ENCODE results near the gene MCEMP1. TPM values are rescaled to one million over a fixed set of nuclear protein-coding genes. Genes with fewer than 3 reads are reported as not detected.

The MCEMP1 gene
- polyA plus RNA-seq, 1 donor from 2014 or later = 0.73 TPM

DNA sequence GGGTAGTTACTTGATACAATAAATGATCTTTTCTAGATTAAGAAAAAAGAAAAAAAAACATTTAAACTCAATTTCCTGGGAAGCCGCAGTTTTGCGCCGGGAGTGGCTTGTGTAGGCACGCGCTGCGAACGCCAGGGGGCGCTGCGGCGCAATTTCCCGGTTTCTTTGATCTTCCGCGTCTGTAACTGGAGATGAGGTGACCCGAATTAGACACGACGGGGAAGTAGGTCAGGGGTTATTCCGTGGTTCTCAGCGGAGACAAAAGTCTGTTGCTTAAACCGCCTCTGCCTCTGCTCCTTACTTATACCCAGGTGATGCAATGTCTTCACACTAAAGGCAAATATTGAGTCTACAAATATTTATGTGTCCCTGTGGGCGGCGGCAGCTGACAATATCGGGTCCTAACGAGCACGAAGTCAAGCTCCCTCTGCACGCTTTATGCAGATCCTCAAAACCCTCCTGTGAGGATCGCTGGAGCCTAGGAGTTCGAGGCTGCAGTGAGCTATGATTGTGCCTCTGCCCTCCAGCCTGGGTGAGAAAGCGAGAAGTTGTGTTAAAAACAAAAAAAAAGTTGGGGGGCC, 24.7 kb upstream of the MCEMP1 start:
- Mint-ChIP-seq H3K27me3 (peaks cover 3% of the 10 kb centered on the region), H3K27ac (peak overlapping the region; percentile 46 to 67 (median 64)), H3K9me3 (no peaks in the 10 kb centered on the region), H3K4me3 (peak overlapping the region; percentile 64 to 92 (median 79)), H3K36me3 (no peaks in the 10 kb centered on the region), H3K4me1 (peaks cover 5 to 8% (median 7%) of the 10 kb centered on the region in 3 donors)

DNA sequence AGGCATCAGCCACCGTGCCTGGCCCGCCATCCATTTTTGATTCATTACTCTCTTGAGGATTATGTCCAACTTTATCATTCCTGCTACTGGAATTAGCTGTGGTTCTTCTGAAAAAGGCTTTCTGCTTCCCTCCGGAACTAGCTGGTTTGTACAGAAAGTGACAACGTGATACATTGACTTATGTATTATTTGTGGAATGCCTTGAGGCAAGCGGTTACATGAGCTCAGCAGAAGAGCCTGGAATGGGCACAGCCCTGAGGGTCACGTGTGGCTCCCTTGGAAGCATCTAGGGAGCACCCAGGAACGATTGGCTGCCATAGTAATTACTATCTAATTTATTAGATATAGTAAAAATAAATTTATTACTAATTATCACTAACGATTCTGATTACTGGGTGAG, 22.5 kb upstream of the MCEMP1 start:
- Mint-ChIP-seq H3K27ac (peak overlapping the region in 1 of 3 donors; percentile 16), H3K27me3 (peaks cover 3% of the 10 kb centered on the region), H3K4me1 (peaks cover 10 to 16% (median 11%) of the 10 kb centered on the region in 3 donors), H3K9me3 (no peaks in the 10 kb centered on the region), H3K4me3 (no peak overlapping the region), H3K36me3 (no peaks in the 10 kb centered on the region)

DNA sequence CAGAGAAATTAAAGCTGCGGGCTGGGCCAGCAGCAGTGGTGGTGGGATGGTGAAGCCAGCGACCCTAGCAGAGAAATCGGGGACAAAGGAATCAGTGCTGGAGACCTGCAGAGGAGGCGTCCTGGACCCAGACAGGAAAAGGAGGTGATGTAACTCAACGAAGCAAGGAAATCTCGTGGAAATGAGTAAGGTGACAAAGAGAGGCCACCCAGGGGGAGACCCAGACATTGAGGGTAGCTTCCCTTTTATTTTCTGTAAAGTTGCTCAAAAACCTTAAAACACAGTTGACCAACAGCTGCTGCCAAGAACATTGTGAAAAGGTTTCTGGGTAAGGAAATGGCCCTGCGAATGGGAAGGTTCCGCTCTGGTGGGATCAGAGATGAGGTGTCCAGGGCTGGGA, 21.3 kb upstream of the MCEMP1 start:
- Mint-ChIP-seq H3K4me3 (peak overlapping the region in 1 of 4 donors; percentile 26), H3K4me1 (peaks cover 10 to 16% (median 11%) of the 10 kb centered on the region in 3 donors), H3K27me3 (peaks cover 3% of the 10 kb centered on the region), H3K27ac (no peak overlapping the region), H3K9me3 (no peaks in the 10 kb centered on the region), H3K36me3 (no peaks in the 10 kb centered on the region)

GRCh38 chr19:7657131-7657751, 19.6 kb upstream of the MCEMP1 start:
- Mint-ChIP-seq H3K27ac (peak overlapping the region in 2 of 3 donors; percentile 13 to 31), H3K27me3 (no peaks in the 10 kb centered on the region), H3K9me3 (no peaks in the 10 kb centered on the region), H3K36me3 (no peaks in the 10 kb centered on the region), H3K4me1 (peaks cover 6 to 13% (median 7%) of the 10 kb centered on the region in 3 donors), H3K4me3 (peak overlapping the region in 3 of 4 donors; percentile 25 to 64 (median 45))

- H3K27ac Mint-ChIP-seq = peak overlapping the region; percentile 67 to 90 (median 67)
- H3K36me3 Mint-ChIP-seq = no peaks in the 10 kb centered on the region
- H3K9me3 Mint-ChIP-seq = no peaks in the 10 kb centered on the region
- H3K27me3 Mint-ChIP-seq = no peaks in the 10 kb centered on the region
- peak overlapping the region; percentile 64 to 83 (median 70) for H3K4me3 Mint-ChIP-seq
- H3K4me1 Mint-ChIP-seq = peaks cover 3 to 8% (median 6%) of the 10 kb centered on the region in 3 donors
Observed at GRCh38 chr19:7658219-7658686, 18.6 kb upstream of the MCEMP1 start.

DNA sequence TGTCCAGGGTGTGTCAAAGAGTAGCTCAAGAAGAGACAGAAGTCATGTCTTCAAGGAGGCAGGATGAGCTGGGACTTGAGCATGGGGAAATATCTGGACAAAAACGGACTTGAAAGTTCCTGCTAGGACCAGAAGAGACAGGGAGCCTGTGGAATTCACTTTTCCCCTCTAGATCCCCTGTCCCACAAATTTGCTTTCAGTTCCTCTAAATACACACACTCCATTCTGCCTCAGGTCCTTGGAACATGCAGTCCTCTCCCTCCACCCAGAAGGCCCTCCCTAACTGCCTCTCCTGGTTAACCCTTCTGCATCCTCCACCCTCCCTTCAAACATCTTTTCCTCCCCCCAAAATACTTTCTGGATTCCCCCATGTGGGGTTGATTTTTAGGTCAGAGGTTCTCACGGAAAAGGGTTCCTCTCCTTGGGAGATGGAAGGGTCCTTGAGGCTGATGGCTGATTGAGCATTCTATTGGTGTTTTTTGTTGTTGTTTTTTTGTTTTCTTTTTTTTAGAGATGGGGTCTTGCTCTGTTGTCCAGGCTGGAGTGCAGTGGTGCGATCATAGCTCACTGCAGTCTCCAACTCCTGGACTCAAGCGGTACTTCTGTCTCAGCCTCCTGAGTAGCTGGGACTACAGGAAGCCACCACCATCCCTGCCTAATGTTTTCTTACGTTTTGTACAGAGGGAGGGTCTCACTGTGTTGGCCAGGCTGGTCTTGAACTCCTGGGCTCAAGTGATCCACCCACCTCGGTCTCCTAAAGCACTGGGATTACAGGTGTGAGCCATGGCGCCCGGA, 14.9 kb upstream of the MCEMP1 start:
- Mint-ChIP-seq H3K27me3 (peaks cover 3% of the 10 kb centered on the region), H3K4me3 (no peak overlapping the region), H3K9me3 (peaks cover 0 to 2% (median 0%) of the 10 kb centered on the region in 3 donors), H3K36me3 (no peaks in the 10 kb centered on the region), H3K4me1 (peaks cover 3 to 8% (median 6%) of the 10 kb centered on the region in 3 donors), H3K27ac (peak overlapping the region in 1 of 3 donors; percentile 62)

GRCh38 chr19:7662657-7663056, 14.2 kb upstream of the MCEMP1 start:
- Mint-ChIP-seq H3K4me1 (peaks cover 3 to 6% (median 5%) of the 10 kb centered on the region in 3 donors), H3K27ac (no peak overlapping the region), H3K4me3 (no peak overlapping the region), H3K36me3 (no peaks in the 10 kb centered on the region), H3K27me3 (peaks cover 3% of the 10 kb centered on the region), H3K9me3 (peaks cover 0 to 2% (median 0%) of the 10 kb centered on the region in 3 donors)

- H3K27ac Mint-ChIP-seq = no peak overlapping the region
- no peaks in the 10 kb centered on the region for H3K36me3 Mint-ChIP-seq
- H3K4me3 Mint-ChIP-seq = no peak overlapping the region
- peaks cover 4% of the 10 kb centered on the region for H3K27me3 Mint-ChIP-seq
- H3K4me1 Mint-ChIP-seq = no peaks in the 10 kb centered on the region
- H3K9me3 Mint-ChIP-seq = peaks cover 0 to 2% (median 0%) of the 10 kb centered on the region in 3 donors
Observed at GRCh38 chr19:7663706-7664105, 13.2 kb upstream of the MCEMP1 start.

GRCh38 chr19:7665076-7665475, 11.8 kb upstream of the MCEMP1 start:
- Mint-ChIP-seq H3K4me1 (no peaks in the 10 kb centered on the region), H3K4me3 (no peak overlapping the region), H3K27me3 (peaks cover 8% of the 10 kb centered on the region), H3K27ac (no peak overlapping the region), H3K36me3 (no peaks in the 10 kb centered on the region), H3K9me3 (peaks cover 0 to 2% (median 0%) of the 10 kb centered on the region in 3 donors)

DNA sequence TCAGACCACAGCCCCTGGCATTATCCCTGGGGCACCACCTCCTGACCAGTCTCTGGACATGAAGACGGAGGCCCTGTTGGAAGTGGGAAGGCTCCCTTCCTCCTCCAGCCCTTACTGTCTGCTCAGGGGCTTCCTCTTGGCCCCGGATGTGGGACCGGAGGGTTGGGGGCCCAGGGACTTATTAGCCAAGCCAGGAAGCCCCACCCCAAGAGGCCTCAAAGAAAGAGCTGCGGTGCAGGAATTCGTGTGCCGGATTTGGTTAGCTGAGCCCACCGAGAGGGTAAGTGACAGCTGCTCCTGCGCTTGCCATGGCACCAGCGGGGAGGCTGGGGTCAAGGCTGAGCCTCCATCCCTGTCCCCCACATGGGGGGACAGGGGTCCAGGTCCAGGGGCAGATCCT, 8.0 kb upstream of the MCEMP1 start, which contains the start of gene RETN:
Gene RETN, plus strand, starts transcription at position 208 of the 400 bp plus-strand sequence. CDS start 278 bp downstream, outside the sequence.
- Mint-ChIP-seq H3K9me3 (peaks cover 0 to 4% (median 0%) of the 10 kb centered on the region in 3 donors), H3K36me3 (no peaks in the 10 kb centered on the region), H3K27me3 (peaks cover 33% of the 10 kb centered on the region), H3K4me1 (peaks cover 0 to 8% (median 6%) of the 10 kb centered on the region in 3 donors), H3K27ac (no peak within 1 kb of the TSS), H3K4me3 (peak within 1 kb of the TSS in 1 of 4 donors; percentile 27)

- Mint-ChIP-seq H3K36me3 (no peaks in the 10 kb centered on the region), H3K4me1 (peaks cover 6 to 9% (median 8%) of the 10 kb centered on the region in 3 donors), H3K9me3 (peaks cover 0 to 6% (median 0%) of the 10 kb centered on the region in 3 donors), H3K4me3 (peak overlapping the region in 1 of 4 donors; percentile 27), H3K27ac (no peak overlapping the region), H3K27me3 (peaks cover 33% of the 10 kb centered on the region)
Observed at GRCh38 chr19:7669641-7670040, 7.2 kb upstream of the MCEMP1 start.

DNA sequence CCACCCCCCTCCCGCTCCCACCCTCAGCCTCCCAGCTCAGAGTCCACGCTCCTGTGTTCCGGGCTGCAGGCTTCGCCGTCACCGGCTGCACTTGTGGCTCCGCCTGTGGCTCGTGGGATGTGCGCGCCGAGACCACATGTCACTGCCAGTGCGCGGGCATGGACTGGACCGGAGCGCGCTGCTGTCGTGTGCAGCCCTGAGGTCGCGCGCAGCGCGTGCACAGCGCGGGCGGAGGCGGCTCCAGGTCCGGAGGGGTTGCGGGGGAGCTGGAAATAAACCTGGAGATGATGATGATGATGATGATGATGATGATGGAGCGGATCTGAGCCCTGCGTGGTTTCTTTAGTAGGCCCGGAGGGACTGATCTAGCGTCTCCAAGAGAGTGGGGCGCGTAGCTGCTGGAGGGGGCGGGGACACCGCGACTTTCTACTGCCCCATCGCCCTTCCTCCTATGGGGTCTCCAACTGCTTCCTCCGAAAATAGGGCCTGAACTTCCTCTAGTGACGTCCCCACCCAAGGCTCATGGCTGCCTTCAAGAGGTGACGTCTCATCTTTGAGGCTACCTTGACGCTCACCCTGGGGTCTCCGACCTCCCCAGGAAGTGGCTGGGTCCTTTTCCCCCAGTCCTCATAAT, 6.6 kb upstream of the MCEMP1 start:
- peaks cover 33% of the 10 kb centered on the region for H3K27me3 Mint-ChIP-seq
- peaks cover 0 to 6% (median 0%) of the 10 kb centered on the region in 3 donors for H3K9me3 Mint-ChIP-seq
- peak overlapping the region; percentile 29 to 81 (median 60) for H3K4me3 Mint-ChIP-seq
- H3K4me1 Mint-ChIP-seq = peaks cover 6 to 9% (median 8%) of the 10 kb centered on the region in 3 donors
- H3K27ac Mint-ChIP-seq = no peak overlapping the region
- H3K36me3 Mint-ChIP-seq = no peaks in the 10 kb centered on the region

- Mint-ChIP-seq H3K4me1 (peaks cover 7 to 11% (median 8%) of the 10 kb centered on the region in 3 donors), H3K27me3 (peaks cover 34% of the 10 kb centered on the region), H3K27ac (no peak overlapping the region), H3K36me3 (no peaks in the 10 kb centered on the region), H3K4me3 (peak overlapping the region; percentile 29 to 81 (median 60)), H3K9me3 (peaks cover 0 to 6% (median 0%) of the 10 kb centered on the region in 3 donors)
Observed at GRCh38 chr19:7670790-7671189, 6.1 kb upstream of the MCEMP1 start.

DNA sequence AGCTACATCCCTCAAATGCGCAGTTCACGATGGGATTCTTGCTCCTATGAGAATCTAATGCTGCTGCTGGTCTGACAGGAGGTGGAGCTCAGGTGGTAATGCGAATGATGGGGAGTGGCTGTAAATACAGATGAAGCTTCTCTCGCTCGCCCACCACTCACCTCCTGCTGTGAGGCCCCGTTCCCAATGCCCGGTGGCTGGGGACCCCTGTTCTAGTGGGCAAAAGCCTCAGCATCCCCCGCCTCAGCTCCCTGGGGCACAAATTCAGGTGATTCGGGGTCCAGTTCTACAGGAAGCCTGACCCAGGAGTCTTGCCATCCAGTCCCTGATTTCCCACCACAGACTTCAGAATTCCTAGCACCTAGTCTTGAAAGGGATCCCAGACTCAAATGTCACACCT, 4.4 kb upstream of the MCEMP1 start:
- Mint-ChIP-seq H3K4me1 (peaks cover 15 to 20% (median 20%) of the 10 kb centered on the region in 3 donors), H3K36me3 (no peaks in the 10 kb centered on the region), H3K27ac (no peak overlapping the region), H3K27me3 (peaks cover 44% of the 10 kb centered on the region), H3K9me3 (peaks cover 0 to 4% (median 0%) of the 10 kb centered on the region in 3 donors), H3K4me3 (no peak overlapping the region)

Measured in IgD-negative memory B cell (primary cell).